HTERT RPE-1 (cell line): ENCODE measurements around the gene RMC1.

Source experiments
- in situ Hi-C: fragments of 300-500 bp; cut with MboI; formaldehyde crosslinking; loops from 4 replicates; pipeline ENCODE4 v1.14.3; 2020; ENCODE audit warnings: low sequenced_read_pairs

Gene RMC1

GRCh38 chr18:23580677-23581367 is 77.5 kb downstream of the RMC1 start:
- in situ Hi-C loops: no loop called here
